Small intestine (tissue), 7 donors: ENCODE measurements around the gene ELOF1. TPM values are rescaled to one million over a fixed set of nuclear protein-coding genes. Genes with fewer than 3 reads are reported as not detected.

Source experiments
- DNase-seq, 2 donors: peaks; one replicate each; pipeline versions ENCODE4 v3.0.0 to v3.0.0-alpha.2; 2013
- FAIRE-seq: peaks from 2 replicates; lab custom pipeline; 2012; peaks lifted over from hg19 to GRCh38; lab: Jason Lieb, UNC
- H3K27ac ChIP-seq, 3 donors: one replicate each; pipeline ENCODE4 v1.5.1; 2013; ENCODE audit warnings: low read length in 2 of 3, mild to moderate bottlenecking in 2 of 3, control low read depth in 1 of 3, inconsistent platforms in 1 of 3, low read depth in 1 of 3, moderate library complexity in 1 of 3
- H3K27me3 ChIP-seq, 3 donors: one replicate each; pipeline ENCODE4 v1.6.1; 2013; ENCODE audit warnings: low read length in 3 of 3, inconsistent platforms in 1 of 3; ENCODE audit not compliant: control insufficient read depth in 3 of 3, insufficient read depth in 3 of 3
- H3K36me3 ChIP-seq, 3 donors: one replicate each; pipeline ENCODE4 v1.6.1; 2013; ENCODE audit warnings: low read length in 3 of 3, inconsistent platforms in 1 of 3, low read depth in 1 of 3, mild to moderate bottlenecking in 1 of 3, moderate library complexity in 1 of 3; ENCODE audit not compliant: control insufficient read depth in 3 of 3, insufficient read depth in 2 of 3
- H3K4me1 ChIP-seq, 3 donors: one replicate each; pipeline ENCODE4 v1.6.1; 2013; ENCODE audit warnings: low read length in 2 of 3, inconsistent platforms in 1 of 3, low read depth in 1 of 3, mild to moderate bottlenecking in 1 of 3, moderate library complexity in 1 of 3; ENCODE audit not compliant: control insufficient read depth in 3 of 3, insufficient read depth in 2 of 3
- H3K4me3 ChIP-seq, 3 donors: one replicate each; pipeline ENCODE4 v1.5.1; 2013; ENCODE audit warnings: low read length in 3 of 3, control low read depth in 1 of 3, inconsistent platforms in 1 of 3, low read depth in 1 of 3, mild to moderate bottlenecking in 1 of 3, moderate library complexity in 1 of 3
- H3K9me3 ChIP-seq, 2 donors: one replicate each; pipeline ENCODE4 v1.6.1; 2013; ENCODE audit warnings: low read depth in 1 of 2, low read length in 1 of 2; ENCODE audit not compliant: control insufficient read depth in 2 of 2, insufficient read depth in 1 of 2
- WGBS, 3 donors: extraction: QIAGEN DNeasy Blood & Tissue Kit; methylation state at CpG; one replicate each; pipeline ENCODE4 v1.1.7; 2013; 5-methylcytosine and 5-hydroxymethylcytosine counted together
- polyA plus RNA-seq, 4 donors: library from polyadenylated mRNA; stranded (reverse) in 3 of 4; unstranded in 1 of 4; fragments of 200-250 nt in 3 of 4; fragments of 120-200 nt in 1 of 4; gene quantifications; one replicate each; pipeline versions ENCODE4 v1.2.1 to v1.2.3, GENCODE V29; 2013
- donor health status: healthy with polysubstance abuse.
- donor health status: control.
- donor health status: control.
- donor health status: Bipolar disorder and iron deficiency.
- donor health status: healthy.

Gene ELOF1
- polyA plus RNA-seq, 4 donors = 39.0 to 80.3 (median 53.5) TPM

DNA sequence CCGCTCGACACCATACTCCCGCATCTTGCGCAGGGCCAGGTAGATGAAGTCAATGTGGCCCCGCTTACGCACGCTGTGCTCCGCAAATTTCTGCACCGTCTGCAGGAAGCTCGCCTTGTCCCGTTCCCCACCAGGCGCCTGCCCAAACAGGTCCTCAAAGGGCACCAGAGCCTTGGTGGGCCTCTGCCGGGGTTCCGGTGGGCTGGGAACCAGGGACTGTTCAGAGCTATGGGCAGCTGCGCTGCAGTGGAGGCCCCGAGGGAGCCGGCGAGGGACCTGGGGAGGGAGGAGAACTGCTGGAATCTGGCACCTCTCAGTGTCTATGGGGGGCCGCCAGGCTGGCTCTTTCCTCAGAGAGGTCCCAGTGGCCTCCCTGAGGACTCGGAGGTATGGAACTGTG lies 45.1 kb downstream of the ELOF1 start:
- H3K9me3 ChIP-seq = no peaks in the 10 kb centered on the region
- FAIRE-seq (no peak), DNase-seq (no peak)
- H3K4me3 ChIP-seq = no peak overlapping the region
- 96 to 97% (median 96%) methylated on average over 20 of the region's 20 CpGs for WGBS, 3 donors
- no peak overlapping the region for H3K27ac ChIP-seq
- peaks cover 3 to 76% (median 16%) of the 10 kb centered on the region in 3 donors for H3K36me3 ChIP-seq
- H3K4me1 ChIP-seq = no peaks in the 10 kb centered on the region
- H3K27me3 ChIP-seq = no peaks in the 10 kb centered on the region

DNA sequence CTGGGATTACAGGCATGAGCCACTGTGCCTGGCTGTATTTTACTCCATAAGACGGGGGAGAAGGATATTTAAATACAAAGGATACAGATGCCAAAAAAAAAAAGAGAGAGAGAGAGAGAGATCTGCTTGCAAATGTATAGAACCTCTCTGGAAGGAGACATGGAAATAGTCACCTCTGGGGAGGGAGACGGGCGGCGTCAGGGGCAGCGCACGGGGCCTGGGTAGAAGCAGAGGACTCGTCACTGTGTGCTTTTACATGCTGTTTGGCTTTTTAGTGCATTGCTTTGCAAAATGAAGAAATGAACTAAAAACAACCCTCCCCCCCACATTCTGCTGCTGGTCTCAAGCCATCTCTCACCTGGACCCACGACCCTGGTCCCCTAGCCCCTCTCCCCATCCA lies 48.6 kb downstream of the ELOF1 start:
- FAIRE-seq (no peak), DNase-seq (no peak)
- 93 to 97% (median 95%) methylated on average over 8 of the region's 8 CpGs for WGBS, 3 donors
- H3K27me3 ChIP-seq = no peaks in the 10 kb centered on the region
- no peaks in the 10 kb centered on the region for H3K9me3 ChIP-seq
- no peak overlapping the region for H3K4me3 ChIP-seq
- peaks cover 0 to 5% (median 0%) of the 10 kb centered on the region in 3 donors for H3K4me1 ChIP-seq
- peaks cover 0 to 62% (median 8%) of the 10 kb centered on the region in 3 donors for H3K36me3 ChIP-seq
- H3K27ac ChIP-seq = no peak overlapping the region

DNA sequence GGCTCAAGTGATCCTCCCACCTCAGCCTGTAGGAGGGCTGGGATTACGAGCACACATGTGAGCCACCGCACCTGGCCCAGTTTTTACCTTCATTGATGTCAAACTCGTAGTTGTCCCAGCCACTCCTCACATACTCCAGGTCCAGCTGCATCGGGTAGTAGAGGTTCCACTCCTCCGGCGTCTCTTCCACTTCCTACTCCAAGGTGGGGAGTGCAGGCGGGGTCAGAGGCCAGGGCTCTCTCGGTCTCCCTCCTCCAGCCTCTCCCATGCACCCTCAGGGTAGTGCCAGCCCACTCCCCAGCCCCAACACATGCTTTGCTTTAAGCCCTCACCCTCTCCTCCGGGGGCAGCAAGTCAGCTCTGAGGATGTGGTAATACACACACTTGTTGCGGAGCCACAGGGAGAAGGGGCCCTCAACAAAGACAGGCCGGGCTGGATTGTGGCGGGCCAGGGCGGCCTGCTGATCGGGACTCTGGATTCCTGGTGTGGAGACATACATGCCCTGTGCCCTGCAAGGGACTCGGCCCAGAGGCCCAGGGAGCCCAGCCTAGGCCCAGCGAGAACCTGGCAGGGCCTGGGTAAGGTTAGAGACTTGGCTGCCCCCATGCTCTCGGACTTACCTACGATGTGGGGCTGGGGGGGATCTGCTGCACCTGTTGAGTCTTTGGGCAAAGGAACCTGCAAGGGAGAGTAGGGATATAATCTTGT lies 51.5 kb downstream of the ELOF1 start:
- Histone ChIP-seq H3K36me3 (peaks cover under 1 to 49% (median 4%) of the 10 kb centered on the region in 3 donors), H3K27ac (no peak overlapping the region), H3K4me1 (peaks cover 0 to 5% (median 0%) of the 10 kb centered on the region in 3 donors), H3K9me3 (no peaks in the 10 kb centered on the region), H3K27me3 (no peaks in the 10 kb centered on the region), H3K4me3 (no peak overlapping the region)
- 90 to 91% (median 90%) methylated on average over 17 to 18 of the region's 18 CpGs for WGBS, 3 donors
- no peak for FAIRE-seq
- DNase-seq = no peak

DNA sequence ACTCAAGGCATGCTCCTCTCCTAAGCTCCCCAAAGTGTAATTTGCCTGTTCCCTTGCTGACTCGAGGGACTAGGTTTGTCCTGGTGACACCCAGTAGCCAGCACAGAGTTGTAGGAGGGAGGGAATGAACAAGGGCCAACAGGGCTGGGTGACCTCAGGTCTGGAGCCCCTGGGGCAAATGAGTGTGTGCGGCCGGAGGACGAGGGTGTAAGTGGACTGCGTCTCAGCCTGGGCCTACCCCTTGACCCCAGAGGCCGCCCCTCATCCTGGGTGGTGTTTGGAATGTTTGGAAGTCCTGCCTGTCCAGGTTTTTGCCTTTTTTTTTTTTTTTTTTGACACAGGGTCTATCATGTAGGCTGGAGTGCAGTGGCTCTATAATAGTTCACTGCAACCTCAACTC lies 52.1 kb downstream of the ELOF1 start:
- Histone ChIP-seq H3K9me3 (no peaks in the 10 kb centered on the region), H3K4me1 (peaks cover 0 to 5% (median 0%) of the 10 kb centered on the region in 3 donors), H3K4me3 (no peak overlapping the region), H3K27me3 (no peaks in the 10 kb centered on the region), H3K36me3 (peaks cover 3 to 47% (median 4%) of the 10 kb centered on the region in 3 donors), H3K27ac (no peak overlapping the region)
- FAIRE-seq = no peak
- WGBS, 3 donors = 91 to 96% (median 92%) methylated on average over 6 of the region's 6 CpGs
- DNase-seq = no peak

DNA sequence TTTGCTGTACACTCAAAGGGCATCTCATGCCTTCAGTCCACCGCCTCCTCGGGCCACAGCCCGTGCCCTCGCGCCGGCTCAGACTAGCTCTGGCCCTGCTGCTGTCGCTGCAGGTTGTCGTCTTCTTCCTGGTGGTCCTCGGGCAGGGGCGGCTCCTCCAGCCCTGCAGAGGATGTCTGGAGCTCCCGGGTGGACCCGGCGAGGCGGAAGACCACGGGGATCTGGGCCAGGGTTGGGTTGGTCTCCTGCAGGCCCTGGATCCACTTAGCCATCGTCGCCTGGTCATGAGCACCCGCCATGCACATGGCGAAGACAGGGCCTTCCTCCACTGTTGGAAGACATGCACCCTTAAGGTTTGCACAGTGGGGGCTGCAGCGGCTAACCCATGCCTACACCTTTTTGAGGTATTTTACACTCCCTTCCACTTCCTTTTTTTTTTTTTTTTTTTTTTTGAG lies 52.9 kb downstream of the ELOF1 start:
- Histone ChIP-seq H3K27ac (peak overlapping the region; percentile 61 to 82 (median 66)), H3K9me3 (no peaks in the 10 kb centered on the region), H3K27me3 (no peaks in the 10 kb centered on the region), H3K4me1 (peaks cover 0 to 5% (median 0%) of the 10 kb centered on the region in 3 donors), H3K36me3 (peaks cover 3 to 48% (median 4%) of the 10 kb centered on the region in 3 donors), H3K4me3 (peak overlapping the region; percentile 68 to 88 (median 80))
- no peak for FAIRE-seq
- 24 to 35% (median 31%) methylated on average over 16 to 20 of the region's 20 CpGs for WGBS, 3 donors
- DNase-seq = no peak

DNA sequence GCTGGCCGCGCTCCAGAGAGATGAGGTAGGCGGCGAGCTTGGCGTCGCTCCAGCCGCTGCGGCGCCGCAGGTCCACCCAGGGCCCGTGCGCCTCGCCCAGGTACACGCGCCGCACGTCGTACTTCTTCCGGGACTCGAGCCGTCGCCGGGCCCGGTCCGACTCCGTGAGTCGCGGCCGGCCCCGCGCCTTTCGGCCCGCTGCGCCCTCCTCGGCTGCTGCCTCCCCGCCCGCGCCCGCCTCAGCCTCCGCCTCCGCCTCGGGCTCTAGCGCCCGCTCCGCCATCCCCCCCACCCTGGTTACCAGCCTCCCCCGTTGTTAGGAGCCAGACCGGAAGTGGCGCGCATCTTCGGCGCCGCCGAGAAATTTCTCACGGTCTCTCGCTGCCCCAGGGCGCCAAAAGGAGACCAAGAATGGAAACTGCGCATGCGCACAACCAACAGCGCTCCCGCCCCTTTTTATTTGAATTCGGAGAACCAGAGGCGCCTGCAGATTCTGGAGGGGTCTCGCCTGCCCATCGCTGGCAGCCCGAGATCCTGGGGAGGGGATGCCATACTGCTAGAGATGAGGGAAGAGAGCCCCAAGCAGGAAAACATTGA lies 53.4 kb downstream of the ELOF1 start, which contains the start of gene ZNF653:
Gene ZNF653, minus strand, starts transcription at position 336 of the 597 bp plus-strand sequence. Its CDS starts 53 bp downstream, at position 283.
- FAIRE-seq = no peak
- H3K36me3 ChIP-seq = peaks cover under 1 to 47% (median 3%) of the 10 kb centered on the region in 3 donors
- H3K4me1 ChIP-seq = peaks cover 0 to 5% (median 0%) of the 10 kb centered on the region in 3 donors

DNA sequence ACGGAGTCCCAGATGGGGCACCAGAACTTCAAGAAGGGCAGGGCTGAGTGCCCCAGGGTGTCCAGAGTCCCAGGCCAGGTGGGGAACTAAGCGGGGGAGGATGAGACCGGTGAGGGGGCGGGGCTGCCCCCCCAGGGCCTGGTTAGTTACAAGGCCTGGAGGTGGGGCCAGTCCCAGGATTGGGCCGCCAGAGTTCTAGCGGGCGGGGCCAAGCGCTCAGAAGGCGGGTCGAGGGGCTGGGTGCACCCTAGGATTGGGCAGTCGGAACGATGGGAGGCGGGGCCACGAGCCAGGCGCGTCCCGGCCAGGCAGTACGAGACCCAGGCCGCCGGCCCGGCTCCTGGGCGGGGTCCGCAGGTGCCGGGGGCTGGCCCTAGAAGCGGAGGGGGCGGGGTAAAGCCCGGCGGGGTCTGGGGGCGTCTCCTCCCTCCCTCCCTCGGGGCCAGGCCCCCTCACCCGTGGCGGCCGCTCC lies 54.0 kb downstream of the ELOF1 start:
- Histone ChIP-seq H3K4me1 (peaks cover 0 to 5% (median 0%) of the 10 kb centered on the region in 3 donors), H3K36me3 (peaks cover 0 to 46% (median 3%) of the 10 kb centered on the region in 3 donors), H3K9me3 (no peaks in the 10 kb centered on the region), H3K4me3 (peak overlapping the region; percentile 68 to 88 (median 80)), H3K27me3 (no peaks in the 10 kb centered on the region), H3K27ac (peak overlapping the region; percentile 80 to 97 (median 82))
- DNase-seq (peak; percentile 97 to 98), FAIRE-seq (no peak)
- WGBS, 3 donors = 0 to 1% (median 1%) methylated on average over 12 to 33 of the region's 33 CpGs

More for the DNA sequence above, 53.4 kb downstream of the ELOF1 start, which contains the start of gene ZNF653:
- Histone ChIP-seq H3K27me3 (no peaks in the 10 kb centered on the region), H3K27ac (peak within 1 kb of the TSS; percentile 80 to 97 (median 82)), H3K4me3 (peak within 1 kb of the TSS; percentile 68 to 88 (median 80)), H3K9me3 (no peaks in the 10 kb centered on the region)
- WGBS, 3 donors = 0 to 1% (median 1%) methylated on average over 40 to 65 of the region's 65 CpGs
- peak; percentile 94 to 98 for DNase-seq

DNA sequence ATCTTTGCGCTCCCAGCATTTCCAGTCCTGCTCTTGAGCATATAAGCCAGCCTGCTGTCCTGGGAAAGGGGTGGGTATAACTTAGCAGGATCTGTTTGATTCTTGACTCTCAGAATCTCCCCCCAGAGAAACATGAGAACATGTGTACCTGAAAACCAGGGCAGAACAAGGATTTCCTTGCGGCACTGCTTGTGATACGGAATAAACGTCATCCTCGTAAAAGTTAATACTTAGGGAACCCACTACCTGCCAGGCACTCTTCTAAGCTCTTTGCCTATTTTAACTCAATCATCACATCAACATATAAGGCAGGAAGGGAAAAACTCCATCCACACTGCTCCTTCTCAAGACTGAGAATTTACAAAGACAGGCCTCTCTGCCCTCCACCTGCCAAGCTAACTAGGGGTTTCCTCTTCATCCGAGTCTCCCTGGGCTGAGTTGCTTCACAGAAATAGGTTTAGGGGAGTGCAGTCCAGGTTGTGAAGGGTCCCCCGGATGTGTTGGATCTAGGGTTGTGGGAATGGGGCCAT lies 54.5 kb downstream of the ELOF1 start:
- H3K27ac ChIP-seq = peak overlapping the region; percentile 56 to 97 (median 82)
- no peaks in the 10 kb centered on the region for H3K27me3 ChIP-seq
- no peak for FAIRE-seq
- peaks cover 0 to 5% (median 0%) of the 10 kb centered on the region in 3 donors for H3K4me1 ChIP-seq
- 39 to 58% (median 46%) methylated on average over 7 of the region's 7 CpGs for WGBS, 3 donors
- no peaks in the 10 kb centered on the region for H3K9me3 ChIP-seq
- peaks cover 0 to 46% (median 3%) of the 10 kb centered on the region in 3 donors for H3K36me3 ChIP-seq
- no peak for DNase-seq
- H3K4me3 ChIP-seq = peak overlapping the region; percentile 68 to 88 (median 80)
